Upper lobe of left lung (tissue), 6 donors: Measurements from ENCODE around the gene EEF1AKMT1. TPM values are rescaled to one million over a fixed set of nuclear protein-coding genes. Genes with fewer than 3 reads are reported as not detected.

Source experiments
- ATAC-seq, 2 donors: fragments of 200-7000 bp; cut with Tn5 transposase; one replicate each; pipeline ENCODE4 v1.9.1; 2022; ENCODE audit warnings: mild to moderate bottlenecking in 2 of 2, moderate library complexity in 2 of 2; ENCODE audit not compliant: low FRiP score in 2 of 2
- DNase-seq, 2 donors: peaks; one replicate each; pipeline ENCODE4 v3.0.0-alpha.2; 2019 to 2020
- H3K27ac ChIP-seq, 4 donors: fragments of 200-600 bp; sonication (generic); one replicate each; pipeline ENCODE4 v1.5.1; 2016 to 2019
- H3K27me3 ChIP-seq, 4 donors: fragments of 200-600 bp; sonication (generic); one replicate each; pipeline ENCODE4 v1.5.1; 2017 to 2019
- H3K36me3 ChIP-seq, 4 donors: fragments of 200-600 bp; sonication (generic); one replicate each; pipeline ENCODE4 v1.5.1; 2016 to 2019
- H3K4me1 ChIP-seq, 4 donors: fragments of 200-600 bp; sonication (generic); one replicate each; pipeline ENCODE4 v1.5.1; 2018 to 2019
- H3K4me3 ChIP-seq, 4 donors: fragments of 200-600 bp; sonication (generic); one replicate each; pipeline ENCODE4 v1.5.1; 2017 to 2019; ENCODE audit warnings: mild to moderate bottlenecking in 2 of 4, moderate library complexity in 1 of 4
- H3K9me3 ChIP-seq, 4 donors: fragments of 200-600 bp; sonication (generic); one replicate each; pipeline ENCODE4 v1.5.1; 2018 to 2019
- EP300 ChIP-seq, 4 donors: sonication (generic); formaldehyde crosslinking; IDR thresholded peaks; one replicate each; pipeline ENCODE4 v1.5.1; 2017; ENCODE audit warnings: antibody characterized with exemption in 4 of 4, control low read depth in 2 of 4
- POLR2A ChIP-seq, 4 donors: fragments of 450-650 bp; IDR thresholded peaks; one replicate each; pipeline ENCODE4 v1.5.1; 2016 to 2017; ENCODE audit warnings: antibody characterized with exemption in 4 of 4, mild to moderate bottlenecking in 2 of 4
- POLR2AphosphoS5 ChIP-seq, 2 donors: sonication (generic); formaldehyde crosslinking; IDR thresholded peaks; one replicate each; pipeline ENCODE4 v1.5.1; 2017; ENCODE audit warnings: antibody characterized with exemption in 2 of 2
- WGBS, 2 donors: methylation state at CpG; one replicate each; pipeline ENCODE4 v1.1.5; 2017 to 2018; 5-methylcytosine and 5-hydroxymethylcytosine counted together
- total RNA-seq, 6 donors: library from RNA; depleted of rRNA in 4 of 6; stranded (reverse); fragments of >200 nt in 4 of 6; gene quantifications; one replicate each; pipeline versions ENCODE4 v1.1.0 to v1.2.1, GENCODE V29; 2016 to 2021
- TF ChIP-seq, protein P1 (sequence below), 6 experiments: fragments of 450-650 bp in 4 of 6; fragments of 200-600 bp in 2 of 6; sonication (generic) in 2 of 6; IDR thresholded peaks; one replicate each; pipeline ENCODE4 v1.5.1; 2016 to 2019; ENCODE audit warnings: antibody characterized with exemption in 6 of 6
- donor health status: DM: no; HTN: no; CAD: no; lungs with moderate emphysema.
- donor health status: DM: no; HTN: yes; CAD: no; lungs with severe emphysema.

Gene EEF1AKMT1
- total RNA-seq, 6 donors from 2014 or later = 3.1 to 13.8 (median 9.0) TPM

DNA sequence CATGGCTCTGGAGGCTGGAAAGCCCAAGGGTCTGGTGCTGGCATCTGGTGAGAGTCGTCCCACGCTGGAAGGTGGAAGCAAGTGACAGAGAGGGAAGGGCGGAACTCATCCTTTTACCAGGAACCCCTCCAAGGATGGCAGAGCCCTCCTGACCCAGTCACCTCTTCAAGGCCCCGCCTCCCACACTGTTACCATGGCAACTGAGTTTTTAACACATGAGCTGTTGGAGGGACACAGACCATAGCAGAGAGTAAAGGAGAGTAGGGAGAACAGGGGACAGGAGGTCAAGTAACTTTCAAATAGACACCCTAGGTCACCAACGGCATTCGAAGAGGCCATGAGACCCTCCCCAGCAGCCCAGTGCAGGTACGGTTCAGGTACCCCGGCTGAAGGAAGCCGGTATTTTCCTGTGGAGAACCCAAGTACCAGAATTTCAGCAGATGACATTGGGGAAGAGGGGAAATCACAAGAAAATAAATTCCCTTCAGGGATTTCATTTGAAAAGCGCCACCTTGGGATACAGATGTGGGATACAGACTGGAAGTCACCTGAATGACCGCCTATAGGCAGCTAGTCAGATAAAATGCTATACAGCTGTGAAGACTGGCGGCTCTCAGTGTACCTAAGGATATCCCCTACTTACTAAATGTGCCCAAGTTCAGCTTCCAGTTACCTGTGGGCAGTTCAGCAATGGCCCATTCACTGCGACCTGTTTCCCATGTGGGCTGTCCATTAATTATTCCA lies 62.3 kb downstream of the EEF1AKMT1 start:
- WGBS, 2 donors = 67 to 82% methylated on average over 13 of the region's 13 CpGs
- H3K4me1 ChIP-seq = peaks cover 0 to 15% (median 7%) of the 10 kb centered on the region in 4 donors
- no peaks in the 10 kb centered on the region for H3K27me3 ChIP-seq
- no peak overlapping the region for H3K4me3 ChIP-seq
- no peak for ATAC-seq
- no peaks in the 10 kb centered on the region for H3K9me3 ChIP-seq
- DNase-seq = no peak
- TF ChIP-seq POLR2AphosphoS5 (IDR thresholded peaks at IDR 0.05) (no peak), POLR2A (IDR thresholded peaks at IDR 0.05) (no peak), EP300 (IDR thresholded peaks at IDR 0.05) (no peak)
- TF ChIP-seq, protein P1, sequence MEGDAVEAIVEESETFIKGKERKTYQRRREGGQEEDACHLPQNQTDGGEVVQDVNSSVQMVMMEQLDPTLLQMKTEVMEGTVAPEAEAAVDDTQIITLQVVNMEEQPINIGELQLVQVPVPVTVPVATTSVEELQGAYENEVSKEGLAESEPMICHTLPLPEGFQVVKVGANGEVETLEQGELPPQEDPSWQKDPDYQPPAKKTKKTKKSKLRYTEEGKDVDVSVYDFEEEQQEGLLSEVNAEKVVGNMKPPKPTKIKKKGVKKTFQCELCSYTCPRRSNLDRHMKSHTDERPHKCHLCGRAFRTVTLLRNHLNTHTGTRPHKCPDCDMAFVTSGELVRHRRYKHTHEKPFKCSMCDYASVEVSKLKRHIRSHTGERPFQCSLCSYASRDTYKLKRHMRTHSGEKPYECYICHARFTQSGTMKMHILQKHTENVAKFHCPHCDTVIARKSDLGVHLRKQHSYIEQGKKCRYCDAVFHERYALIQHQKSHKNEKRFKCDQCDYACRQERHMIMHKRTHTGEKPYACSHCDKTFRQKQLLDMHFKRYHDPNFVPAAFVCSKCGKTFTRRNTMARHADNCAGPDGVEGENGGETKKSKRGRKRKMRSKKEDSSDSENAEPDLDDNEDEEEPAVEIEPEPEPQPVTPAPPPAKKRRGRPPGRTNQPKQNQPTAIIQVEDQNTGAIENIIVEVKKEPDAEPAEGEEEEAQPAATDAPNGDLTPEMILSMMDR (IDR thresholded peaks at IDR 0.05) = no peak
- no peak overlapping the region for H3K27ac ChIP-seq
- no peaks in the 10 kb centered on the region for H3K36me3 ChIP-seq

DNA sequence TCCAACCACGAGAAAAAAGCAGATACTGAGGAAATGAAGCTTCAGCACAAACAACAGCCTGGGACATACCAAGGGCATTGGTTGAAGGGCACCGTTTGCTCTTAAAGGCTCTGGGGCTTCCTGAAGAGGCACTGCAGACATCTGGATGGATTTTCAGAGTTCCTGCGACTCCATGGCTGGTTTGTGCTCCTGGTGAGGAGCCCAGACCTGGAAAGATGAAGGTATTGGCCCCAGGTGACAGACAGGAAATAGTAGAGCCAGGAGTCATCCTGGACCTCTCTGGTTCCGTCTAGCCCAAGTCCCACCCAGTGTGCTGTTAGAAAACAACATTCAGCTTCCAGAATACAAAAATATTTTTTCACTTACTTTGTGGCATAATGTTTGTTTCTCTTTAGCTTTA lies 64.0 kb downstream of the EEF1AKMT1 start:
- ATAC-seq (no peak), DNase-seq (no peak)
- no peak overlapping the region for H3K27ac ChIP-seq
- H3K4me1 ChIP-seq = peaks cover 0 to 15% (median 7%) of the 10 kb centered on the region in 4 donors
- no peaks in the 10 kb centered on the region for H3K36me3 ChIP-seq
- no peaks in the 10 kb centered on the region for H3K27me3 ChIP-seq
- no peak overlapping the region for H3K4me3 ChIP-seq
- H3K9me3 ChIP-seq = no peaks in the 10 kb centered on the region
- 59 to 72% methylated on average over 4 of the region's 4 CpGs for WGBS, 2 donors
- TF ChIP-seq, protein P1 (IDR thresholded peaks at IDR 0.05) = no peak
- TF ChIP-seq POLR2A (IDR thresholded peaks at IDR 0.05) (no peak), EP300 (IDR thresholded peaks at IDR 0.05) (no peak), POLR2AphosphoS5 (IDR thresholded peaks at IDR 0.05) (no peak)

DNA sequence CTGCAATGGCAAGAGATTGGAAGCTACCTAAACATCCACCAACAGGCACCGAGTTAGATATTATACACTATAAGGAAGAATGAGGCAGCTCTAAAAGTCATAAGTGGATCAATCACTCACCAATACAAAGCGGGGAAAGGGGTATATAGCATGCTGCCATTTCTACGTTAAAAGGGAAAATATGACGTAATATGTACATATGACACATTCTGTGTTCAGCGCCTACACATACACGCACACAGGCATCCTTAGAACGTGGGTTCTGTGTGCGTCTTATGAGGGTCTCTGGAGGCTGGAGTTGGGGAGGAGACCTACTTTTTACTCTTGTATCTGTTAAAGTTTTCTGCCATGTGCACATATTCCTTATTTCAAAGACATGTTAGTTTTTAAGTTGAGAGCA lies 64.4 kb downstream of the EEF1AKMT1 start:
- peaks cover 0 to 19% (median 8%) of the 10 kb centered on the region in 4 donors for H3K4me1 ChIP-seq
- TF ChIP-seq EP300 (IDR thresholded peaks at IDR 0.05) (no peak), POLR2AphosphoS5 (IDR thresholded peaks at IDR 0.05) (no peak), POLR2A (IDR thresholded peaks at IDR 0.05) (no peak)
- TF ChIP-seq, protein P1 (IDR thresholded peaks at IDR 0.05) = no peak
- WGBS, 2 donors = 84 to 89% methylated on average over 8 of the region's 8 CpGs

DNA sequence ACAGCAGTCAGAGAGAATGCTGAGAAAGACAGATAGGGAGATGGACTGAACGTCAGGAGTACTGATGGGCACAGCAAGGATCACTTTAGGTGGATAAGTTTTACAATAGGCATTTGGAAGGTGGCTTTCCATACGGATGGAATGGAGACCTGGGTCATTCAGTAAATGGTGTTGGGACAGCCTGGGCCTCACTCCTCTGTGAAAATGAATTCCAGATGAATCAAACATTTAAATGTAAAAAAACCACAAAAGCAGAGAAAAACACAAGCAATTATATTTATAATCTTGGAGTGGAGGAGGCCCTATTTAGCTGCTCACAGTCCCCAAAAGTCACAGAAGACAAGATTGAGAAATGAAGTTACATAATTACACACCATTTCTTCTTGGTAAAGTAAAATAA lies 65.5 kb downstream of the EEF1AKMT1 start:
- Histone ChIP-seq H3K4me1 (peaks cover 2 to 21% (median 8%) of the 10 kb centered on the region in 4 donors), H3K36me3 (no peaks in the 10 kb centered on the region), H3K27me3 (no peaks in the 10 kb centered on the region), H3K27ac (no peak overlapping the region), H3K4me3 (no peak overlapping the region), H3K9me3 (no peaks in the 10 kb centered on the region)
- no peak for TF ChIP-seq POLR2AphosphoS5 (IDR thresholded peaks at IDR 0.05)
- no peak for TF ChIP-seq POLR2A (IDR thresholded peaks at IDR 0.05)
- TF ChIP-seq EP300 (IDR thresholded peaks at IDR 0.05) = no peak
- TF ChIP-seq, protein P1 (IDR thresholded peaks at IDR 0.05) = no peak
- 73 to 80% methylated on average over 2 of the region's 2 CpGs for WGBS, 2 donors
- ATAC-seq (no peak), DNase-seq (no peak)

More for the DNA sequence above, 64.4 kb downstream of the EEF1AKMT1 start:
- DNase-seq = no peak
- H3K9me3 ChIP-seq = no peaks in the 10 kb centered on the region
- H3K4me3 ChIP-seq = no peak overlapping the region
- no peaks in the 10 kb centered on the region for H3K27me3 ChIP-seq
- no peaks in the 10 kb centered on the region for H3K36me3 ChIP-seq
- H3K27ac ChIP-seq = no peak overlapping the region
- ATAC-seq = no peak

DNA sequence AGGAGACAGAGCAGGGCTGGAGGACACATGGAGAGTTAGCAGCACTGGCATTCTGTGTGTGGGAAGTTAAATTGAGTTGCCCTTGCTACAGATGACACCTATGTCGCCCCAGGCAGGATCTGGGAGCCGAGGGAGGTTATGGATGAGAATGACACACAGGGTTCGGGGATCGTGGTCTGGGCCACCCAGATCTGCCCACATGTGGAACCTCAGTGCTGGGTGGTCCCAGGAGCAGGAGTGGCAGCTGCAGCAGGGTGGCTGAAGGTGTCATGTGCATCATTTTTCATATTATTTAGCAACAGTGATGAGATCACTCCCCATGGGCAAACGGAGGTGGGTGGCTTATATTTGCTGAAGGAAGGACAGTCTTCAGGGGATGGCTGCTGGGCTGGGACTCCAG lies 67.1 kb downstream of the EEF1AKMT1 start:
- H3K4me1 ChIP-seq = peaks cover 8 to 25% (median 10%) of the 10 kb centered on the region in 4 donors
- no peak overlapping the region for H3K4me3 ChIP-seq
- no peak overlapping the region for H3K27ac ChIP-seq
- 91 to 97% methylated on average over 4 to 5 of the region's 5 CpGs for WGBS, 2 donors
- H3K9me3 ChIP-seq = no peaks in the 10 kb centered on the region
- ATAC-seq (no peak), DNase-seq (no peak)
- TF ChIP-seq POLR2AphosphoS5 (IDR thresholded peaks at IDR 0.05) = no peak
- no peak for TF ChIP-seq EP300 (IDR thresholded peaks at IDR 0.05)
- no peak for TF ChIP-seq POLR2A (IDR thresholded peaks at IDR 0.05)
- TF ChIP-seq, protein P1 (IDR thresholded peaks at IDR 0.05) = no peak
- no peaks in the 10 kb centered on the region for H3K36me3 ChIP-seq
- H3K27me3 ChIP-seq = peaks cover 0 to 3% (median 0%) of the 10 kb centered on the region in 4 donors
